Endothelial cell of umbilical vein (primary cell): ENCODE measurements around the gene IL20. TPM values are rescaled to one million over a fixed set of nuclear protein-coding genes. Genes with fewer than 3 reads are reported as not detected.

Source experiments
- BruUV-seq: library from RNA; stranded (reverse); fragments of 400-500 nt; replicated peaks from 2 replicates; lab custom pipeline; 2021; lab: Mats Ljungman, UMichigan
- CTCF ChIA-PET: fragments of 300-600, 350-600 bp; sonication (Branson Sonifier 250); formaldehyde crosslinking; loops from one replicate; lab custom pipeline; 2021; ENCODE audit warnings: antibody characterized with exemption, inconsistent platforms; lab: Charles Lee
- POLR2A ChIA-PET: fragments of 300-600, 350-600 bp; sonication (Branson Sonifier 250); formaldehyde crosslinking; loops from one replicate; lab custom pipeline; 2021; ENCODE audit warnings: antibody characterized with exemption, inconsistent platforms; lab: Charles Lee
- DNase-seq: peaks from one replicate; pipeline ENCODE4 v3.0.0-alpha.2; 2011; ENCODE audit warnings: low read depth, low spot score
- FAIRE-seq: peaks from 2 replicates; lab custom pipeline; 2011; peaks lifted over from hg19 to GRCh38; lab: Jason Lieb, UNC
- H2AFZ ChIP-seq: 2 replicates; pipeline ENCODE4 v1.6.0; 2012; ENCODE audit warnings: low read depth, low read length, control low read depth, inconsistent platforms
- H3K27ac ChIP-seq: 2 replicates; pipeline ENCODE4 v1.5.1; 2011; ENCODE audit warnings: low read depth, mild to moderate bottlenecking, control low read depth, low read length, moderate library complexity; ENCODE audit not compliant: insufficient read depth
- H3K27me3 ChIP-seq, 2 experiments: 2 replicates each; pipeline versions ENCODE4 v1.6.0 to v1.6.1; 2011; ENCODE audit warnings: low read length in 2 of 2, mixed read lengths in 1 of 2; ENCODE audit not compliant: control insufficient read depth in 2 of 2, insufficient read depth in 2 of 2
- H3K36me3 ChIP-seq, 2 experiments: 2 replicates in 1 of 2; 3 replicates in 1 of 2; pipeline ENCODE4 v1.5.1; 2011; ENCODE audit warnings: low read length in 2 of 2, mild to moderate bottlenecking in 1 of 2, moderate library complexity in 1 of 2; ENCODE audit not compliant: control insufficient read depth in 2 of 2, insufficient read depth in 2 of 2; ENCODE audit errors: extremely low read depth in 1 of 2
- H3K4me1 ChIP-seq: 3 replicates; pipeline ENCODE4 v1.5.1; 2011; ENCODE audit warnings: mild to moderate bottlenecking, low read length; ENCODE audit not compliant: control insufficient read depth, insufficient read depth; ENCODE audit errors: extremely low read depth
- H3K4me2 ChIP-seq: 2 replicates; pipeline ENCODE4 v1.6.1; 2011; ENCODE audit warnings: low read length, control low read depth, mixed read lengths; ENCODE audit not compliant: insufficient read depth
- H3K4me3 ChIP-seq, 3 experiments: fragments of 200-600 bp in 1 of 3; sonication (generic), shearing (Covaris generic) in 1 of 3; replicated peaks in 1 of 3; 2 replicates each; pipeline ENCODE4 v1.5.1; 2011 to 2016; ENCODE audit warnings: control low read depth in 3 of 3, low read length in 3 of 3, mild to moderate bottlenecking in 2 of 3, inconsistent platforms in 1 of 3, low read depth in 1 of 3, moderate library complexity in 1 of 3; ENCODE audit not compliant: insufficient read depth in 1 of 3
- H3K79me2 ChIP-seq: 2 replicates; pipeline ENCODE4 v1.6.0; 2012; ENCODE audit warnings: low read length, inconsistent platforms; ENCODE audit not compliant: control insufficient read depth, insufficient read depth
- H3K9ac ChIP-seq: replicated peaks from 2 replicates; pipeline ENCODE3; 2011; ENCODE audit warnings: low read length, control low read depth; ENCODE audit not compliant: insufficient read depth; ENCODE audit errors: extremely low read depth
- H3K9me1 ChIP-seq: replicated peaks from 3 replicates; pipeline ENCODE4 v1.6.0; 2011; ENCODE audit warnings: mild to moderate bottlenecking, low read length; ENCODE audit not compliant: control insufficient read depth, insufficient read depth; ENCODE audit errors: extremely low read depth
- H3K9me3 ChIP-seq: replicated peaks from 2 replicates; pipeline ENCODE4 v1.5.1; 2012; ENCODE audit warnings: low read length, inconsistent platforms; ENCODE audit not compliant: control insufficient read depth, insufficient read depth
- H4K20me1 ChIP-seq: replicated peaks from 2 replicates; pipeline ENCODE3; 2011; ENCODE audit warnings: mild to moderate bottlenecking, low read length; ENCODE audit not compliant: control insufficient read depth, insufficient read depth; ENCODE audit errors: extremely low read depth
- CTCF ChIP-seq, 2 donors: IDR thresholded peaks; 1 replicate in 1 of 2; 2 replicates in 1 of 2; pipeline ENCODE4 v1.5.1; 2011; ENCODE audit warnings: low read length in 2 of 2, mild to moderate bottlenecking in 2 of 2, moderate library complexity in 2 of 2, control low read depth in 1 of 2, inconsistent platforms in 1 of 2, low read depth in 1 of 2; ENCODE audit not compliant: insufficient read depth in 1 of 2; ENCODE audit errors: extremely low read depth in 1 of 2
- GATA2 ChIP-seq: IDR thresholded peaks from 2 replicates; pipeline ENCODE4 v1.7.0; 2011; ENCODE audit warnings: low read depth, mild to moderate bottlenecking, moderate library complexity, mixed read lengths, low read length; ENCODE audit not compliant: insufficient read length, insufficient read depth
- dilution Hi-C: fragments of 300-500 bp; cut with MboI; formaldehyde crosslinking; loops from one replicate; pipeline ENCODE4 v1.15.0; 2019; ENCODE audit warnings: low sequenced_read_pairs; ENCODE audit not compliant: extremely low pct_ligation_motif_present
- intact Hi-C: fragments of 100-400 bp; cut with micrococcal nuclease; formaldehyde crosslinking; loops from one replicate; pipeline ENCODE4 v1.10.0; 2022
- polyA plus RNA-seq, 4 experiments: library from polyadenylated mRNA; depleted of rRNA in 3 of 4; stranded (reverse) in 3 of 4; unstranded in 1 of 4; fragments of >200 nt; gene quantifications; 2 replicates each; pipeline versions ENCODE4 v1.2.1 to v1.2.3, GENCODE V29; 2011 to 2012; ENCODE audit warnings: missing spikeins in 1 of 4
- total RNA-seq: library from RNA; stranded (reverse); gene quantifications from 2 replicates; pipeline ENCODE4 v1.2.3, GENCODE V29; 2021

IL20 gene
- total and polyA plus RNA-seq, 2 donors (not counting 3 experiments of a cell fraction or from before 2014, with no cell fraction given) = not detected

- intact Hi-C loops = no loop called here
- no peaks in the 10 kb centered on the region for H3K79me2 ChIP-seq
These were observed 38.3 kb downstream of the IL20 start for GRCh38 chr1:206903687-206904086.

More at GRCh38 chr1:206903687-206904086, 38.3 kb downstream of the IL20 start:
- no TSS peak for BruUV-seq
- H3K4me3 ChIP-seq = no peak overlapping the region
- no peak overlapping the region for H2AFZ ChIP-seq
- H3K27me3 ChIP-seq = peaks cover 8 to 9% of the 10 kb centered on the region in 2 experiments
- H3K9ac ChIP-seq = no peak overlapping the region
- dilution Hi-C loops = no loop called here
- ChIA-PET POLR2A (no interaction called here), CTCF (no interaction called here)
- H3K36me3 ChIP-seq = no peaks in the 10 kb centered on the region
- H4K20me1 ChIP-seq = no peaks in the 10 kb centered on the region
- FAIRE-seq (no peak), DNase-seq (no peak)
- no peaks in the 10 kb centered on the region for H3K4me1 ChIP-seq
- no peak overlapping the region for H3K27ac ChIP-seq
- H3K9me3 ChIP-seq = no peaks in the 10 kb centered on the region
- no peak overlapping the region for H3K4me2 ChIP-seq
- H3K9me1 ChIP-seq = no peaks in the 10 kb centered on the region
- no peak for TF ChIP-seq GATA2
- TF ChIP-seq CTCF (IDR thresholded peaks at IDR 0.05; ENCODE audit: extremely low read depth in 1 of 2, insufficient read depth in 1 of 2, low read depth in 1 of 2, low read length in 2 of 2) = no peak
